Measurements from ENCODE around the gene CHD8. TPM values are rescaled to one million over a fixed set of nuclear protein-coding genes. Genes with fewer than 3 reads are reported as not detected.

Gene CHD8
- total RNA-seq, 4 donors from 2014 or later, result 46.9 to 60.5 (median 53.1) TPM

DNA sequence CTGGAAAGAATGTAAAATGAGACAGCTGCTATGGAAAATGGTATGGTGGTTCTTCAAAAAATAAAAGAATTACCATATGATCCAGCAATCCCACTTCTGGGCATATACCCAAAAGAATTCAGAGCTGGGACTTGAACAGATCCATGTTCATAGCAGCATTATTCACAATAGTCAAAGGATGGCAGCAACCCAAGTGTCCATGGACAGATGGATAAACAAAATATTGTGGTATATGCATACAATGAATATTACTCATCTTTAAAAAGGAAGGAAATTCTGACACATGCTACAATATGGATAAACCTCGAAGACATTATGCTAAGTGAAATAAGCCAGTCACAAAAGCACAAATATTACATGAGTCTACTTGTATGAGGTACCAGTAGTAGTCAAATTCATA lies 11.7 kb upstream of the CHD8 start:
- TF ChIP-seq, protein P1, sequence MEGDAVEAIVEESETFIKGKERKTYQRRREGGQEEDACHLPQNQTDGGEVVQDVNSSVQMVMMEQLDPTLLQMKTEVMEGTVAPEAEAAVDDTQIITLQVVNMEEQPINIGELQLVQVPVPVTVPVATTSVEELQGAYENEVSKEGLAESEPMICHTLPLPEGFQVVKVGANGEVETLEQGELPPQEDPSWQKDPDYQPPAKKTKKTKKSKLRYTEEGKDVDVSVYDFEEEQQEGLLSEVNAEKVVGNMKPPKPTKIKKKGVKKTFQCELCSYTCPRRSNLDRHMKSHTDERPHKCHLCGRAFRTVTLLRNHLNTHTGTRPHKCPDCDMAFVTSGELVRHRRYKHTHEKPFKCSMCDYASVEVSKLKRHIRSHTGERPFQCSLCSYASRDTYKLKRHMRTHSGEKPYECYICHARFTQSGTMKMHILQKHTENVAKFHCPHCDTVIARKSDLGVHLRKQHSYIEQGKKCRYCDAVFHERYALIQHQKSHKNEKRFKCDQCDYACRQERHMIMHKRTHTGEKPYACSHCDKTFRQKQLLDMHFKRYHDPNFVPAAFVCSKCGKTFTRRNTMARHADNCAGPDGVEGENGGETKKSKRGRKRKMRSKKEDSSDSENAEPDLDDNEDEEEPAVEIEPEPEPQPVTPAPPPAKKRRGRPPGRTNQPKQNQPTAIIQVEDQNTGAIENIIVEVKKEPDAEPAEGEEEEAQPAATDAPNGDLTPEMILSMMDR (IDR thresholded peaks at IDR 0.05; ENCODE audit: low read depth), result no peak

DNA sequence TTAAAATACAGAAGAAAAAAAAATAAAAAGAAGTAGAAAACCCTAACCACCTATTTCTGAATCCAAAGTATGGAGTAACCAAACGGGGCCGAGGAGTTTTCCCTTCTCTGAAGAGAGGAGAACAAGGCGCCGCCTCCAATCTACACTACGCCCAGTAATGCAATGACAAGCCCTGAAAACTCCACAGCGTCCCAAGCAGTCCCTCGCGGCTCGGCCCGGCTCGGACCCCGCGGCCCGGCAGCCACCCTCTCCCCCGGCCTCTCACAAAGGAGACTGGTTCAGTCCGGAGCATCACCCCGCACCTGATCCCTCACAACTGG lies 371 bp downstream of the CHD8 start:
- TF ChIP-seq, protein P1 (IDR thresholded peaks at IDR 0.05; ENCODE audit: low read depth), result no peak

DNA sequence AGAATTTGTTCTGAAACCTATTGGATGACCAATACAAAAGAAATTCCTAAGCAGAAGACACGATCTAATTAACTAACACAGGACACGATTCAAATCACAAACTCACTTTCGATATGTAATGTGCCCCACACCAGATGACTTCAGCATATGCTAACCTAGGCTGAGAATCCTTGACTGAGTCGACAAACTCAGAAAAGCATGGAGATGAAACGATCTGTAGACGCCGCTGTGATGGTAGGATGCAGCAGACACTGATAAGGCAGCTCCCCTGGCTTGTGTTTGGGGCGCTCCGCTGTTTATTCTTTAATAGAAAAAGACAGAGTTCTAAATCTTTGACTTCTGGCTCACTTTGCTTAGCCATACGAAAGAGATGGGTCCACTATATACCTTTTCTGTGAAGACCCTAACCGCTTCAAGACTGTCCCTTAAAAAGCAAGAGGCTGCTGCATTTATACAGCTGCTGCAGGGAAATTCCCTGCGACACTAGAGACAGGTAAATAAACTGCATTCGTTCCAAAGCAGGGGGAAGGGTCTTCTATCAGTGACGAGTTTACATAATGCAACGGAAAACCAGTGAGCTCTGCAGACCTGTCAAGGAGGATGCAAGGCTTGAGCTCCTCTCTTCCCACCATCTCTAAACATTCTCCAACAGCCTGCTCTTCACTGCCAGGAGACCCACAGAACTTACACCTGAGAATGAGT lies 929 bp downstream of the CHD8 start:
- TF ChIP-seq, protein P1 (IDR thresholded peaks at IDR 0.05; ENCODE audit: low read depth), result no peak

DNA sequence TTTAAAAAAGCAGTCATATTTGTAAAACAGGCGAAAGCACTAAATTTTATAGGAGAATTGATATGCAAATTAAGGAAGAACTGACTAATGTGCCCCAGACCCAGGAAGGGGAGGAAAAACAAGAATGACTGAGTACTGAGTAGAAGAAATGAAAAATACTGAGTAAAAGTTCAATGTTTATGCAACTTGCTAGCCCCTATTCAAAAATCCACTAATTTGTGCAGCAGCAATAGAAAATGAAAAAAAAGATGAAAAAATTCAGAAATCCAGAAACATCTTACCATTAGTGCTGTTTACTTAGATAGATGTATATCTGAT lies 6.1 kb downstream of the CHD8 start:
- TF ChIP-seq, protein P1 (IDR thresholded peaks at IDR 0.05; ENCODE audit: low read depth), result no peak

DNA sequence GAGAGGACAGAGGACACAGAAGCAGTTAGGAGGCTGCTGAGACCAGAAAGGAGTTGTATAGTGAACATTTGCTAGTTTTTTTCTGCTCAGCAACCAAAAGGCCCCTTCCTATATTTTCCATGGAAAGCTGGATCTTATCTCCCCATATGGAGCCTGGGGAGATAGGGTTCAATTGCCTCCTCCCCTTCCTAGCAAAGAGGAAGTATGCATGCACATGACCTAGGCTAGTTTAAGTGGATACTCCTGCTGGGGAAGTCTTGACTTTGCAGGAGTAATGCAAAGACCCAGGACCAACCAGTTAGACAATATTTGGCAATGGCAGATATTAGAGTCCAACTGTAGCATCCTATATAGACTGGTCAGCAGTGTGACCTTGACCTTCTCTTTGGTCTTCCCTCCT lies 15.1 kb downstream of the CHD8 start:
- TF ChIP-seq, protein P1 (IDR thresholded peaks at IDR 0.05; ENCODE audit: low read depth), result no peak

DNA sequence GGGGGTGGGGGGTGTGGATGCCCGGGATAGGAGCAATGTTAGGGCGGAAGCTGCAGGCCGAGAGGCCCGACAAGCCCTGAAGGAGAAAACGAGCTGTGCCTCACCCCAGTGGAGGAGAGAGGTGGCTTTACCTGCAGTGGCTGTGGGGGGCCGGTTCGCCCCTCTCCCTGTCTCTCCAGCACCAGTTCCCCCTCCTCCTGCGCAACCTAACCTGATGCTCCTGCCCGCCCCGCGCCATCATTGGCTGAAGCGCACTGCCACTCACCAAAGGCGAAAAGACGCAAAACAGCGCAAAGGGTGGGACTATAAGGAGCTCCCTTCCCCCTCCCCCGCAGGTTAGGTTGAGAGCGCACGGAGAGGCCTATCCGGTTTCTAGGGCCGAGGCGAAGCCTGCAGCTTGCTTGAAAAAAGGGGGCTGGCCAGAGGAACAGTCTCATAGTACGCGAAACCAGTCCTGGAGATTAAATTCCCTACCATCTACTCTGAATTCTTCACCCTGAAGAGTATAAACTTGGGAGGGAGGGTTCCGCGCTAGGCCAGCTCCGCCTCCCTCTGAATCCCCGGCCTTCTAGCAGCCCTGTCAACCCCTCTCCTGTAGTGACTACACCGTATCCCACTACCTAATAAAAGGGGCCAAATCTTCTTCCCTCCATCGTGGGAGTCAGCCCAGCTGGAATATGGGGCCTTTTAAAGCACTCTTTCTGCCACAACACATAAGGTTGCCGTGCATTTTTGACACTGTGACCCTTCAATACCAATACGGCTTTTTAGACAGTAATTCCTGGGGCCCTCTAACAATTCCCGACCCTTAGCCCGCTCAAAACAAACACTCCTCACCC lies 18.6 kb downstream of the CHD8 start:
- TF ChIP-seq, protein P1 (IDR thresholded peaks at IDR 0.05; ENCODE audit: low read depth), result no peak

DNA sequence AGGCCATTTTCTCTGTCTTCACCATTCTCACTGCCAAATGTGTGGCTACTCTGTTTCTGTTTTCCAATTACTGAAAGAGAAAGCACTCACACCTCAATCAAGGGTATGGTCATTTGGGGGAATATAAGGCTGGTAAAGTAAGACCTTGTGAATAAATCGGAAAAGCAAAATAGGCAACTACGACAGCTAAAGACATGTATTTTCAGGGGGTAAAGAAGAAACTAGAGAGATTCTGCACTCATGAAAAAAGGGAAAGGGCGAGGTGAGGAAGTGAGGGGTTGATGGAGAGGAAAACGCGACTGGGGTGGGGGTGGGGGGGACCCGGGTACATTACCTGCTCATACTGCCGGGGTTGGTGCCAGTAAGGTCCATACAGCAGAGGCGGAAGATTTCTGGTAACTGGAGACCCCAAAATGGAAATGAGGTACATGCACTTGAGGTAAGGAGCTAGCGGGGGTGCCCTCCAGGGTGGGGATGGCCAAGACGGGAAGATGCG lies 19.3 kb downstream of the CHD8 start:
- TF ChIP-seq, protein P1 (IDR thresholded peaks at IDR 0.05; ENCODE audit: low read depth), result no peak

Measured in subcutaneous adipose tissue (tissue), 4 donors.